ENCODE results near the gene RPUSD1. TPM values are rescaled to one million over a fixed set of nuclear protein-coding genes. Genes with fewer than 3 reads are reported as not detected.

RPUSD1 gene
- total RNA-seq, 1 donor from 2014 or later: 22.3 TPM

- no peak for DNase-seq (ENCODE audit: low read depth)
These were observed 31.3 kb upstream of the RPUSD1 start for GRCh38 chr16:819336-820043.

DNA sequence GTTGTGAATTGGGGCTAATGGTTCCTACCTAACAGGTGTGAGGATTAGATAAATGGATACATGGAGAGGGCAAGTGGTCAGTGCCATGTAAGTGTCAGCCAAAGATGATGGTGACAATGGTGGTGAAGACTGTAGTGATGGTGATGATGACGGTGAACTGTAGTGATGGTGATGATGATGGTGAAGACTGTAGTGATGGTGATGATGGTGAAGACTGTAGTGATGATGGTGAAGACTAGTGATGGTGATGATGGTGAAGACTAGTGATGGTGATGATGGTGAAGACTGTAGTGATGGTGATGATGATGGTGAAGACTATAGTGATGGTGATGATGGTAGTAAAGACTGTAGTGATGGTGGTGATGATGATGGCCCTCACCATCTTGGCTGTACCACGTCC, 30.4 kb upstream of the RPUSD1 start:
- no peak for DNase-seq (ENCODE audit: low read depth)

DNA sequence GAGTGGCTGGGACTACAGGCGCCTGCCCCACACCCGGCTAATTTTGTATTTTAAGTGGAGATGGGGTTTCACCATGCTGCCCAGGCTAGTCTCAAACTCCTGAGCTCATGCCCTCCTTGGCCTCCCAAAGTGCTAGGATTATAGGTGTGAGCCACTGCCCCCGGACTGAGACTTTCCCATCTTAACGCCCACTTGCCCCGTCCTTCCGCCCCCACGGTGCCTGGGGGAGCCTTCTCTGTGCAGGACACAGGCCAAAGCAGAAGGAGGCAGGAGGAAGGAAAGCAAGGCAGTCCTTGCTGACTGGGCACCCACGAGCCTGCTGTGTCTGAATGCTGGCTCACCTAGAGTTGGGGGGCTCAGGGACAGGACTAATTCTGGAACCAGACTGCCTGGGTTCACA, 30.0 kb upstream of the RPUSD1 start:
- no peak for DNase-seq (ENCODE audit: low read depth)

- DNase-seq (ENCODE audit: low read depth): no peak
These were observed 29.1 kb upstream of the RPUSD1 start for GRCh38 chr16:817001-817906.

DNA sequence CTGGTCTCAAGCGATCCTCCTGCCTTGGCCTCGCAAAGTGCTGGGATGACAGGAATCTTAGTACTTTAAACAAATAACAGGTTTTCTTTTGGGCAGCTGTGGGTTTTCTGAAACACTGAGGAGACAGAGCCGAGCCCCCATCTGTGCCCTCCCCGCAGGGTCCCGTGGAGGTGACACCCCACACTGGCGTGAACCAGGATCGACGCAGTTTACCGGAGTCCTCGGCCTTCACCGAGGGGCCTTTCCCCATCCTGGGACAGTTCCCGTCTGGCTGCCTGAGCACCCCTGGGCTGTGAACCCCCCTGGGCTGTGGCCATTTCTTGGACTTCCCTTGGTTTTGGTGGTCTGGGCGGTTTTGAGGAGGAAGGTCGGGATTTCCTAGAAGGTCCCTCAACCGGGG, 27.7 kb upstream of the RPUSD1 start:
- no peak for DNase-seq (ENCODE audit: low read depth)

DNA sequence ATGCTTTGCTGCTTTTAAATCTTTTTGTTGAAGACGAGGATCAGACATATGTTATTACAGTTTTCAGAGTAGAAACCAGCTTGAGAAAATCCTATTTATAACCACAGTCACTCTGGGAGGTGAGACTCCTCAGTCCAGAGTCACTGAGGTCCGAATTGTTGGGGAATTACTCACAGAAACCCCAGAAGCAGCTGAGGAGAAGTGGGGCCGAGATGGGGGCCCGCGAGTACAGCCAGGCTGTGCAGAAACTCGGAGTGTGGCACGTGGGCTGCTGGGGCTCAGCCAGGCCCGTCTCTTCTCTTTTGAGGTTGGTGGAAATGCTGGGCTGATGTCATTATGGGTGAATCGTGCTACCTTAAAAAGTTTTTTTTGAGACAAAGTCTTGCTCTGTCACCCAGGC, 26.8 kb upstream of the RPUSD1 start:
- DNase-seq (ENCODE audit: low read depth): peak; percentile 2

DNA sequence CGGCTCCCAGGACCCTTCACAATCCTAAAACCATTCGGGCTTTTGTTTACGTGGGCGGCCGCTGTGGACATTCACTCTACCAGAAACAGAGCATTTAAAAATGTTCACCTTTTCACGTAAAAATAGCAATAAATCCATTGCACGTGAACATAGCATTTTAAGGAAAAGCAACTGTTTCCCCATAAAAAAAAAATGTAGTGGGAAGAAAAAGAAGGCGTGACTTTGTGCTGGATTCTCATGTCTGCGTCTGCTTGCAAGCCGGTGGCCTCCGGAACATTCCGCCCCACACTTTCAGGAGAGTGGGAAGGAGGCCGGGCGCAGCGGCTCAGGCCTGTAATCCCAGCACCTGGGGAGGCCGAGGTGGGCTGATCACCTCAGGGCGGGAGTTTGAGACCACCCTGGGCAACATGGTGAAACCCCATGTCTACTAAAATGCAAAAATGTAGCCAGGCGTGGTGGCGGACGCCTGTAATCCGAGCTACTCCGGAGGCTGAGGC, 25.8 kb upstream of the RPUSD1 start:
- DNase-seq (ENCODE audit: low read depth): no peak

GRCh38 chr16:813204-813915, 25.2 kb upstream of the RPUSD1 start:
- no peak for DNase-seq (ENCODE audit: low read depth)

GRCh38 chr16:808085-808386, 19.9 kb upstream of the RPUSD1 start:
- DNase-seq (ENCODE audit: low read depth): no peak

GRCh38 chr16:807347-808084, 19.3 kb upstream of the RPUSD1 start:
- DNase-seq (ENCODE audit: low read depth): peak; percentile 70

DNA sequence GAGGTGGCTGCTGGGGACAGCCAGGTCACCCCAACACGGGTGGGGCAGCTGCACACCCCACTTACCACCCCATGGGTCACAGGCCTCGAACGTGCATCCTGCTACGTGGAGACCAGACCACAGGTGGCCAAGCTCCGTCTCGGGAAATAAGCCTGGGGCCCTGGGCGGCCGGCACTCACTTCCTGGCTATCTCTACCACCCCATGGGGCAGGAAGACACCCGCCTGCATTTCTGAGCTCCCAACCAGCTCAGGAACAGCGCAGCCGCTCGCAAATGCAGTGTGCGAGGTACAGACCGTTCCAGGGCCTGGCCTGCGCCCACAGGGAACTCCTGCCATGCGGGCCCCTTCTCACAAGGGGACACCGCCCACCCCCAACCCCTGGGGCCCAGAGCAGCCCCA, 17.3 kb upstream of the RPUSD1 start:
- no peak for DNase-seq (ENCODE audit: low read depth)

- DNase-seq (ENCODE audit: low read depth): no peak
These were observed 16.2 kb upstream of the RPUSD1 start for GRCh38 chr16:804193-805048.

DNA sequence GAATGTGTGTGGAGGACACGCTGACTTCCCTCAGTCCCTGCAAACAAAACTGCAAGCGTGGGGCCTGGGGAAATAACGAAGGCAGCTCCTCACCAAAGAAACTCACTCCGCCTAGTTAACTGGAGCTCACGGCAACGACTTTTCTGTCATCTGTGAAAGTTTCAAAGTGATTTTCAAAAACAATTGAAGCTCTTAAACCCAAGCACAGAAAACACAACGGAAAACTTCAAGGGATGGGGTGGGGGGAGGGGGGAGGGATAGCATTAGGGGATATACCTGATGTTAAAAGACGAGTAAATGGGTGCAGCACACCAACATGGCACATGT, 15.5 kb upstream of the RPUSD1 start:
- no peak for DNase-seq (ENCODE audit: low read depth)

GRCh38 chr16:802914-803753, 15.0 kb upstream of the RPUSD1 start:
- DNase-seq (ENCODE audit: low read depth): no peak

DNA sequence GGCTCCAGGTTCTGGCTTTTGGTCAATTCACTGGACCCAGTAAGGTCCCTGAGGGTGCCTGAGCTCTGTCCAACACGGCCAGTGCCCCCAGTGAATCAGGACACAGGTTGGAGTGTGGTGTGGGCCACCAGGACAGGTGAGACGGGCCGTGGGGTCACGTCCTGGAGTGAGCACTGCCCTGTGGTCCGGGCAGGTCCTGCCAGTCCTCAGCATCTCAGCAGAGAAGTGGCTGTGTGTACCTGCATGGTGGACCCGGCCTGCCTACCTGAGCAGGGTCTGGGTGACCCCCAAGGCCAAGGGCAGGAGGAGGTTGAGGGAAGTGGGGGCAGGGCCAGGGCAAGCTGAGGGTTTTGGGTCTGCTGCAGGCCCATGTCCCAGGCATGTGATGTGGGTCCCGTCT, 14.3 kb upstream of the RPUSD1 start:
- DNase-seq (ENCODE audit: low read depth): no peak

DNA sequence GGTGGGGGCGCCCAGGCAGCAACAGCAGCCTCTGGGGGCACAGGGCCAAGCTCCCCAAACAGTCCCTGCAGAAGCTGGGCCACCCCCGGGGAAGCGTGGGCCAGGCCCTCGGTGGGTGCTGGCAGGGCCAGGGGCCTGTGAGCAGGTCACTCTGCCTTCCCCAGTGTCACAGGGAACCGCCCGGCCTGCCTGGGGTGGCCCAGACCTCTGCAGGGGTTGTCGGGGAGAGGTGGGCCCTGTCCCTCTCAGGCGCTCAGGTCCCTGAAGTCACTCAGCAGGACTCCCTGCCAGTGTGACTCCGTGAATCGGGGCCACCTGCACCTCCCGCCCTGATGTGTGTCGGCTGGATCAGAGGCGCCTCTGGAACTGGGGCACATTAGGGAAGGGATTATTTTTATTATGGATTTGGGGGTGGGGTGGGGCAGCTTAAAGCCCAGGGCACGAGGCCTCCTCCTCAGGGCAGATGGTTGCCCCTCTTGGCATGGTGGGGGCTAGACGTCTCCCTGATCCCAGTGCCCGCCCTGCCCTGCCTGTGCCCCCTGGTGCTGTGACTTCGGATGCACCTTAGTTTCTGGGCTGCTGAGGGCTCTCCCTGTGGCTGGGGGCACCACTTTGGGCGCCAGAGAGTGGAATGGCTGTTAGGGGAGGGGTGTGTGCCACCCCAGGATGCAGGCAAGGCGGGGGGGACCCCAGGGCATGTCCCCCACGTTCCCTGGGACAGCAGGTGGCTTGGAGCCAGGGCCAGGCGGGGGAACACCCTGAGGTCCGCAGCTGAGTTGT, 13.6 kb upstream of the RPUSD1 start:
- DNase-seq (ENCODE audit: low read depth): no peak

GRCh38 chr16:800834-801511, 12.8 kb upstream of the RPUSD1 start:
- DNase-seq (ENCODE audit: low read depth): no peak

GRCh38 chr16:799948-800833, 12.0 kb upstream of the RPUSD1 start, which contains the start of gene GNG13:
TSS of gene GNG13 (minus strand) at chr16:800734. CDS start at chr16:799077, 1,657 bp downstream.
- no peak for DNase-seq (ENCODE audit: low read depth)
